ENCODE results near the gene SIAH1.

SIAH1 gene

GRCh38 chr16:48326915-48327314 lies 58.3 kb downstream of the SIAH1 start:
- Histone ChIP-seq H3K4me2 (ENCODE audit: low read depth, low read length, poor library complexity, severe bottlenecking) (no peak overlapping the region), H4K20me1 (ENCODE audit: low read depth, low read length) (no peaks in the 10 kb centered on the region), H3F3A (ENCODE audit: insufficient read depth) (no peaks in the 10 kb centered on the region), H3K9ac (ENCODE audit: low read length) (no peak overlapping the region), H3K27ac (ENCODE audit: low read depth, low read length) (no peak overlapping the region), H3K36me3 (ENCODE audit: low read length) (no peaks in the 10 kb centered on the region), H3K27me3 (ENCODE audit: low read length) (no peaks in the 10 kb centered on the region), H2AFZ (ENCODE audit: low read depth, low read length, severe bottlenecking) (no peak overlapping the region), H3K79me2 (ENCODE audit: insufficient read depth, low read length) (no peaks in the 10 kb centered on the region), H3K9me3 (ENCODE audit: insufficient read depth, low read length) (no peaks in the 10 kb centered on the region), H3K4me3 (ENCODE audit: insufficient read depth, low read length, poor library complexity, severe bottlenecking) (no peak overlapping the region), H3K9me2 (replicated peaks; ENCODE audit: insufficient read depth, low read length) (no peaks in the 10 kb centered on the region)
- TF ChIP-seq CTCF (IDR thresholded peaks at IDR 0.05; ENCODE audit: insufficient read depth, low read length, poor library complexity, severe bottlenecking), result no peak
- no peak for TF ChIP-seq EZH2phosphoT487 (conservative IDR thresholded peaks at IDR 0.05; ENCODE audit: low read length)

- H3K9me3 ChIP-seq (ENCODE audit: insufficient read depth, low read length), result no peaks in the 10 kb centered on the region
- no peaks in the 10 kb centered on the region for H3K36me3 ChIP-seq (ENCODE audit: low read length)
- H3K27ac ChIP-seq (ENCODE audit: low read depth, low read length), result no peak overlapping the region
- H2AFZ ChIP-seq (ENCODE audit: low read depth, low read length, severe bottlenecking), result no peak overlapping the region
- no peak overlapping the region for H3K4me2 ChIP-seq (ENCODE audit: low read depth, low read length, poor library complexity, severe bottlenecking)
- H3K9ac ChIP-seq (ENCODE audit: low read length), result no peak overlapping the region
- no peaks in the 10 kb centered on the region for H3F3A ChIP-seq (ENCODE audit: insufficient read depth)
- TF ChIP-seq EZH2phosphoT487 (conservative IDR thresholded peaks at IDR 0.05; ENCODE audit: low read length), result no peak
- no peak for TF ChIP-seq CTCF (IDR thresholded peaks at IDR 0.05; ENCODE audit: insufficient read depth, low read length, poor library complexity, severe bottlenecking)
- no peaks in the 10 kb centered on the region for H3K79me2 ChIP-seq (ENCODE audit: insufficient read depth, low read length)
- H4K20me1 ChIP-seq (ENCODE audit: low read depth, low read length), result no peaks in the 10 kb centered on the region
- H3K27me3 ChIP-seq (ENCODE audit: low read length), result no peaks in the 10 kb centered on the region
- no peaks in the 10 kb centered on the region for H3K9me2 ChIP-seq (replicated peaks; ENCODE audit: insufficient read depth, low read length)
- no peak overlapping the region for H3K4me3 ChIP-seq (ENCODE audit: insufficient read depth, low read length, poor library complexity, severe bottlenecking)
These were observed 61.1 kb downstream of the SIAH1 start for GRCh38 chr16:48323783-48324775.

GRCh38 chr16:48321317-48322036 lies 63.7 kb downstream of the SIAH1 start:
- Histone ChIP-seq H3K27me3 (ENCODE audit: low read length) (no peaks in the 10 kb centered on the region), H3K9ac (ENCODE audit: low read length) (no peak overlapping the region), H3K4me2 (ENCODE audit: low read depth, low read length, poor library complexity, severe bottlenecking) (no peak overlapping the region), H3K36me3 (ENCODE audit: low read length) (no peaks in the 10 kb centered on the region), H3K27ac (ENCODE audit: low read depth, low read length) (no peak overlapping the region), H3K9me2 (replicated peaks; ENCODE audit: insufficient read depth, low read length) (no peaks in the 10 kb centered on the region), H4K20me1 (ENCODE audit: low read depth, low read length) (no peaks in the 10 kb centered on the region), H2AFZ (ENCODE audit: low read depth, low read length, severe bottlenecking) (no peak overlapping the region), H3K9me3 (ENCODE audit: insufficient read depth, low read length) (no peaks in the 10 kb centered on the region), H3K4me3 (ENCODE audit: insufficient read depth, low read length, poor library complexity, severe bottlenecking) (no peak overlapping the region), H3K79me2 (ENCODE audit: insufficient read depth, low read length) (no peaks in the 10 kb centered on the region), H3F3A (ENCODE audit: insufficient read depth) (no peaks in the 10 kb centered on the region)
- TF ChIP-seq CTCF (IDR thresholded peaks at IDR 0.05; ENCODE audit: insufficient read depth, low read length, poor library complexity, severe bottlenecking), result no peak
